HuH-7 (cell line): Measurements from ENCODE around the gene GGA1.
A peak's percentile ranks its signal among the peaks of the same experiment; 100 is the strongest.

Experiments used
- DNase-seq: peaks from one replicate; pipeline ENCODE4 v3.0.0; 2011; ENCODE audit warnings: low spot score

The GGA1 gene

DNA sequence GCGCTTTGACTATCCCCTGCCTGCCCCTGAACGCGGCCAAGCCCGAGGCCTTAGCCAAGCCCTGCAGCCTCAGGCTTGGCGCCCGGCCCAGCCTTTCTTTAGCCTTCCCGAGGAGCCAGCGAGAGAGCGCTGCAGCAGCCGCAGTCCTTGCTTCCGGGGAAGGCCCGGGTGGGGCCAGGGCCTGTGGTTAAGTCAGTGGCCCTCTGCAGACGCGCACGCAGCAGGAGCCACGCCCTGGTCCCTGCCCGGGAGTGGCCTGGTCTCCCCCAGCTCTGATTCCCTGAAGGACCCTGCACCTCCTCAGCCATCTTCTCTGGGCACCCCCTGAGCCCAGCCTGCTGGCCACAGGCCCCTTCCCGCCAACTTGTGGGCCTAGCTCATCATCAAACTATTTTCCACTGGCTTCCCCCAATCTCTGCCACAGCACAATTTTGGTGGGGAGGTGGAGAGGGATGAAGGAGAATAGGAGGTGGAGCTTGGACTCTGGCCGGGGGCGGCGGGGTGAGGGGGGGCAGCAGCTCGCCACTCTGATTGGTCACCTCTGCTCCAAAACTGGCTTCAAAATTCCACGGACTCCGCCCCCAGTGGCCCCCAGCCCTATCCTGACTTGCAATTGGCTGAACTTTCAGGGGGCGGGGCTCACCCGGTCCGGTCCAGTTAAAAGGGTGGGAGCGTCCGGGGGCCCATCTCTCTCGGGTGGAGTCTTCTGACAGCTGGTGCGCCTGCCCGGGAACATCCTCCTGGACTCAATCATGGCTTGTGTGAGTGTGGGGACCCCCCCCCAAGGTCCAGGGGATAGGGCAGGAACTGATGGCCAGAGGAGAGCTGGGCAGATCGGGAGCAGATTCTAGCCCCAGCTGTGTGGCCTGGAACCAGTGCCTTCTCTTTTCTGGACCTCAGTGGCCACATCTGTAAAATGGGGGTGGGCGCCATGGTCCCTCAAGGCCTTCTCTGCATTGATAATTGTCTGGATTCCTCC is 66.6 kb downstream of the GGA1 start, which contains the start of gene LGALS1:
TSS of gene LGALS1 (plus strand) at position 686 of the 979 bp plus-strand sequence. CDS start at position 753, 67 bp downstream.
- peak; percentile 59 for DNase-seq

DNA sequence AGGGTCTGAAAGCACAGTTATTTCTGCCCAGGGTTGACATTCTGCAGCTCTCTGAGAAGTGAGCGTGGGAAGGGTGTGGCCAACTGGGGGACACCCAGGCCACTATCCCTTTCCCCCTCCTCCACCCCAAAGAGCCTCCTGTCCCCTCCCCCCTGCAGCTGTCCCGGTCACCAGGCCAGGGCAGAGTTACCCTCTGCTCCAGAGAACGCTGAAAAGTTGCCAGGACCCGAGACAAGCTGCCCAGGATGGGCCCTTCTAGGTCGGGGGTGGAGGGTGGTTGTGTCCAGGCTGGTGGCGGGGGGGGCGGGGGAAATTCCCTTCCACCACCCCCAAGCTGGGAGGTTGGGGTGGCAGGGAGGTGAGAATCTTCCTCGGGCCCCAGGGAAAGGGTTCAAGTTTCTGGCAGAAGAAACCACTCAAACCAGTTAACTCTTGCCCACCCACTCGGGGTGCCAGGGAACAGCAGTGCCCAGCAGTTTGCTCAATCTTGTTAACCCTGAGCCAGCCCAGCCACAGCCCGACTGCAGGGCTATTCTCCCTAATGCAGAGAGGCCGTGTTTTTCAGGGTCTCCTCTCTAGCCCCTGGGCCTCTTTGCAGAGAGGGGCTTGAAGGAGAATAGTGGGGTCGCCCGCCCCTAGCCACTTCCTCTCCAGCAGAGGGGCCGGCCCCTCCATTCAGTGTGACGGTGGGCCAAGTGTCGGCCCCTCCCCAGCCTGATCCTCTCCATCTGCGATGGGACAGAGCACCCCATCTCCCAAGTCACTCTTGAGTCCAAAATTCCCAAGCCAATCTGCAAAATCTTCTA is 67.5 kb downstream of the GGA1 start:
- DNase-seq: no peak

DNA sequence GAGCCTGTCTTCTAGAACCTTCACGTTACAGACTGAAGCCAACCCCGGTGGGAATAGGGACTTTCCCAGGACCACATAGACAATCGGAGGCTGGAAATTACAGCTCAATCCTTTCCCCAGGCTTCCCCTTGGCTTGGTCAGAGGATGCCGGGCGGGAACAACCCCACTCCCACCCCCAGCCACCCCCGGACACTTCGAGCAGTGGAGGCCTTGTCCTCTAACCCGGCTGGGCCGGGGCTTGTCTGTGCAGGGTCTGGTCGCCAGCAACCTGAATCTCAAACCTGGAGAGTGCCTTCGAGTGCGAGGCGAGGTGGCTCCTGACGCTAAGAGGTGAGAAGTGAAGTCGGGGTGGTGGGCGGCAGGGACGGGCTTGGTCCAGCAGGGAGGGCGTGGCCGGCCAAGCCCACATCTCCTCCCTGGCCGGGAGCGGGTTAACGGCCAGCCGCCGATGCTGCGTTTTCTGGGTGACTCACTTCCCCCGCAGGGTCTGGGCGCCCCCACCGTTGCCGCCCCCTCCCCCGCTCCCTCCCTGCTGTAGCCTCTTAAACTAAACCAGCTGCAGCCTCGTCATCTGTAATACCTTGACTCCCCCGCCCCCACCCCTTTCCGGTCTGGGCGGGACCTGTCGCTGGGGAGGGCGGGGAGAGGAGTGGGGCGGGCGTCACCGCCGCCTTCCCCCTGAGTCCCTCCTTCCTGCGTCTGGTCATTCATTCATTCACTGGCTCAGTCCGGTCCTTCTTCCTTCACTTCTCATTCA is 68.3 kb downstream of the GGA1 start:
- DNase-seq: peak; percentile 82

DNA sequence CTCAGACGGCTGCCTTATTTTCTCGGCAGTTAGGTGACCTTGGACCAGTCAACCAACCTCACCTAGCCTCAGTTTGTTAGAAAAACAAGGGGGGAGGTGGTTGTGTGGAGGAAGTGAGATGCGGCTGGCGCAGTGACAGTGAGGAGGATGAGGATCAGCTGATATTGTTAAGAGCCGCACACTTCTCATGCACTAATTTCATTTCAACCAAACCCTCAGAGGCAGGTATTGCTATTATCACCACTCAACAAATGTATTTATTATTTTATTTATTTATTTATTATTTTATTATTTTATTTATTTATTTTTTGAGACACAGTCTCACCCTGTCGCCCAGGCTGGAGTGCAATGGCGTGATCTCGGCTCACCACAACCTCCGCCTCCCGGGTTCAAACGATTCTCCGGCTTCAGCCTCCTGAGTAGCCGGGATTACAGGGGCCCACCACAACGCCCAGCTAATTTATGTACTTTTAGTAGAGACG is 68.9 kb downstream of the GGA1 start:
- no peak for DNase-seq

- DNase-seq: no peak
Measured at GRCh38 chr22:37678372-37678771, 69.7 kb downstream of the GGA1 start.

DNA sequence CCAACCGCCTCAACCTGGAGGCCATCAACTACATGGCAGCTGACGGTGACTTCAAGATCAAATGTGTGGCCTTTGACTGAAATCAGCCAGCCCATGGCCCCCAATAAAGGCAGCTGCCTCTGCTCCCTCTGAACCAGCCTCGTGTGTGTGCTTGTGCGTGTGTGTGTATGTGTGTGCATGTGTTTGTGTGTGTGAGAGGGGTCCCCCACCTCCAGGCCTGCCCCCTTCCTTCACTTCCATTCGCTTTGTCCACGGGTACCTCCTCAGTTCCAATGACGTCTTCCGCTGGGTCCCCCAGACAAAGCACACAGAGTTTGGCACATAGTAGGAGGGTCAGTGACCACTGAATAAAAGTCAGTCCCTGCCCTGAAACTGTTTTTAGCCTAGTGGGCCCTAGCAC is 71.0 kb downstream of the GGA1 start:
- DNase-seq: no peak

DNA sequence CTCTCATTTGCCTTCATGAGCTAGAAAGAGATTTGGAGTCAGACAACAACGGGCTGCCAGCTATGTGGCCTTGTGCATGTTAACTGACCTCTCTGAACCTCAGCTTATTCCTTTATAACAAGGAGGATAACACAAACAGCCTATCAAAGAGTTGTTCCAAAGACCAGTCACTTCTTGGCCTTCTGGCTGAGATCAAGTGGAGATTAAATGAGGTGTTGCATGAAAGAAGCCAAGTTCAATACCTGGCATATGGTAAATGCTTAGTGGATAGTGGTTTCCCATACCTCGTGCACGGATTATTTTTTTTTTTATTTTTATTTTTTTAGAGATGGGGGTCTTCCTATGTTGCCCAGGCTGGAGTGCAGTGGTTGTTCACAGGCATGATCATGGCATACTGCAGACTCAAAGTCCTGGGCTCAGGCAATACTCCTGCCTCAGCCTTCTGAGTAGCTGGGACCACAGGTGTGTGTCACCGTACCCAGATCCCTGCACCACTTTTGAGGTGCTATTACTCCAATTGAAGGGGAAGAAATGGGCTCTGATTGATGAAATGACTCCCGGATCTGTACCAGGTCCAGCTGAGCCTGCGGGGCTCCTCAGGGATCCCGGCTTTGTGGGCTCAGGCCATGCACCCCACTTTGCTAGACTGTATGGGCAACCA is 71.7 kb downstream of the GGA1 start:
- no peak for DNase-seq

DNA sequence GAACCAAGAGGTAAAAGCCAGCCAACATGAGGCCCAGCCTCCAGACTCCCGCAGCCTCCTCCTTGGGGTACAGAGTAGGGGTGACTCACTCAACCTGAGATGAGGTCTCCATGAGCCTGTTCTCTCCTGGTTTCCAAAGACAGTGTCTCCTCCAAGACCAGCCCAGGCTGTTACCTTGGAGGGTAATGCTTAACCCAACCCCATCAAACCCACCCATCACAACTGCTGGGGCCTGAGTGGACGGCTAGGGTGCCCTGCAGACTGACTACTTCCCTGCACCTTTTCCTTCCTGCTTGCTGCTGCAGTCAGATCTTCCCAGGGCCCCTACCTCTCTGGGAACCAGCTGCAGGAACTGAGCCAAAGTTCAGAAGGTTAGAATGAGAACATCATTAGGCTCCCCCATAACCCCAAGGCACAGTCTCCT is 72.4 kb downstream of the GGA1 start:
- DNase-seq: no peak

DNA sequence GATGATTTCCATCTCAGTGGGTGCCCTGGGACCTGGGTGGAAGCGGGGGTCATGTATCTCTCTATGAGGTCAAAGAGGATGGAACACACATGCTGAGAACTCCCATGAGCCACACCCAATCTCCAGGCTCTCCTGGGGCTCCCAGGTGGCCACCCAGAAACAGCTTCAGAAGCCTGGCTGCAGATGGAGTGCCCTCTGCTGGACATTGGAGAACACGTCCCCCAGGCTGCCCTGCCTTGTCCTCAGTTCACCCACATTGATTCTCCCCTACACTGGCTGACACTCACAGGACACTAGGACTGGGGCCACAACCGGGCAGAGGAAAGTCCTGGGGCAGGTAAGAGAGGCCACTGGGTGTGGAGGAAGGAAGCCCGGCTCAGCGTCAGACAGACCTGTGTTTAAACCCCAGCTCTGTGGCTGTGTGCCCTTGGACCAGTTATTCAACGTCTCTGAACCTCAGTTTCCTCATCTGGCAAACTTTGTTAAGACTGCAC is 73.0 kb downstream of the GGA1 start:
- DNase-seq: peak; percentile 87
